Measurements from ENCODE around the gene TRPT1. TPM values are rescaled to one million over a fixed set of nuclear protein-coding genes. Genes with fewer than 3 reads are reported as not detected.

Gene TRPT1
- total RNA-seq, 2 donors from 2014 or later = 19.9 to 21.9 TPM

DNA sequence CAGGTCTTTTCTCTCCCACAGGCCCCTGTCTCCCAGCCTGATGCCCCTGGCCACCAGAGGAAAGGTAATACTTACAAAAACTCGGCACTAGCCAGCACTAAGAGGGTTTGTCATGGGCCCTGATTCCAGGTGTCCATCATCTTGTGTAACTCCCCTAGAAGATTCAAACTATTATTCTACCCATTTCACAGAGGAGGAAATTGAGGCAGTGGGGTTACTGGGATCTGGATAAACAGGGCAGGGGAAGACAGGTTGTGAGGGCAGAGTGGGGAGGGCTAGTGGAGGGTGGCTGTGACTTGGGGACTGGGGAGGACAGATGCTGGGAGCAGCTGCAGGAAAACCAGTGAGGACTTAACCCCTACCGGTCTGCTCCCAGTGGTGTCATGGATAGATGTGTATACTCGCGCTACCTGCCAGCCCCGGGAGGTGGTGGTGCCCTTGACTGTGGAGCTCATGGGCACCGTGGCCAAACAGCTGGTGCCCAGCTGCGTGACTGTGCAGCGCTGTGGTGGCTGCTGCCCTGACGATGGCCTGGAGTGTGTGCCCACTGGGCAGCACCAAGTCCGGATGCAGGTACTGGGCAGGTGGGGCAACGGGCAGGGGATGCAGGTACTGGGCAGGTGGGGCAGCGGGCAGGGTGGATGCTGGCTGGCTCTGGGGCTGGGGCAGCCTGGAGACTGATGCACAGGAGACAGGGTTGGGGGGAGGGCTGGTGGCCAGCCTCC is 9.6 kb upstream of the TRPT1 start:
- no peak for DNase-seq (ENCODE audit: low spot score)
- intact Hi-C loops (cut with DNase I) = no loop called here

DNA sequence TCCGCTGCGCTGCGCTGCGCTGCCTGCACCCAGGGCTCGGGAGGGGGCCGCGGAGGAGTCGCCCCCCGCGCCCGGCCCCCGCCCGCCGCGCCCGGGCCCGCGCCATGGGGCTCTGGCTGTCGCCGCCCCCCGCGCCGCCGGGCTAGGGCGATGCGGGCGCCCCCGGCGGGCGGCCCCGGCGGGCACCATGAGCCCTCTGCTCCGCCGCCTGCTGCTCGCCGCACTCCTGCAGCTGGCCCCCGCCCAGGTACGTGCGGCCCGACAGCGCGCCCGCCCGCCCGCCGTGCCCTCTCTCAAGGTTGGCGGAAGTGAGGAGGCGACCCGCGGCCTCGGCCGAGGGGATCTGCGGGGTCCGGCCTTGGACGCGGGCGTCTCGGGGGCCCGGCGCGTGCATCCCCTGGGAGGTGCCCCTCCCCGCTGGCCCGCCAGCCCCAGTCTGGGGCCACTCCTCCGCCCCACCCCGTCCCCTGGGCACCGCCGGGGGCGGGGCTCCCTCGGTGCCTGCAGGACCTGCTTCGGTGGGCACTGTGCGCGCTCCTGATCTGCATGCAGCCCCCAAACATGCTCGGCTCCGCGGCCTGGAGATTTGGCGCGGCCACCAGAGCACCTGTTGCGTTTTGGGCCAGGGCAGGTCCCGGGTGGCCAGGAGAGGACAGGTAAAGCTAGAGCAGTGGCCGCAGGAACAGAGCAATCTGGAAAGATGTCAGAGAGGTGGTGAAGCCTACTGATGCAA is 8.8 kb upstream of the TRPT1 start:
- no peak for DNase-seq (ENCODE audit: low spot score)
- intact Hi-C loops (cut with DNase I) = no loop called here

DNA sequence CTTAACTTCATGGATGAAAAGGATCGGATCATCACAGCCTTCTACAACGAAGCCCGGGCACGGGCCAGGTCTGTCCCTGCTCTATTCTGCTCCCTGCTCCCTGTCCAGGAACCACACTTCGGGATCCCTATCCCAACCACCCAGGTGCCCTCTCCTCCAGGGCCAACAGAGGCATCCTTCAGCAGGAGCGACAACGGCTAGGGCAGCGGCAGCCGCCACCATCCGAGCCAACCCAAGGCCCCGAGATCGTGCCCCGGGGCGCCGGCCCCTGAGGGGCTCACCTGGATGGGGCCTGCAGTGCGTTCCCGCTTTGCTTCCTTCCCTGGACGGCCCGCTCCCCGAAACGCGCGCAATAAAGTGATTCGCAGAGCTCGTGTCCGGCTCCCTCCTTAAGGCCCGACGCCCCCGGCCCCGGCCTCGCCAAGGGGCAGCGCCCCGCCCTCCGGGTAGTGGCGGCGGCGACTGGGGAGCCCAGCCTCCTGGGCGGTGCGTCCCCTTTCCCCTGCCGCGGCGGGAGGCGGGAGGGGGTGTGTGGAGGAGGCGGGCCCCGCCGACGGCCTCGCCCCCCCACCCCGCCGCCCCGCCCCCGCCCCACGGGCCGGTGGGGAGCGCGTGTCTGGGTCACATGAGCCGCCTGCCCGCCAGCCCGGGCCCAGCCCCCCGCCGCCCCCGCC is 8.1 kb upstream of the TRPT1 start, which contains the start of gene VEGFB:
TSS of gene VEGFB (plus strand) at position 672 of the 674 bp plus-strand sequence. CDS start 250 bp downstream, outside the sequence.
- peak; percentile 91 for DNase-seq (ENCODE audit: low spot score)
- intact Hi-C loops (cut with DNase I) = no loop called here

DNA sequence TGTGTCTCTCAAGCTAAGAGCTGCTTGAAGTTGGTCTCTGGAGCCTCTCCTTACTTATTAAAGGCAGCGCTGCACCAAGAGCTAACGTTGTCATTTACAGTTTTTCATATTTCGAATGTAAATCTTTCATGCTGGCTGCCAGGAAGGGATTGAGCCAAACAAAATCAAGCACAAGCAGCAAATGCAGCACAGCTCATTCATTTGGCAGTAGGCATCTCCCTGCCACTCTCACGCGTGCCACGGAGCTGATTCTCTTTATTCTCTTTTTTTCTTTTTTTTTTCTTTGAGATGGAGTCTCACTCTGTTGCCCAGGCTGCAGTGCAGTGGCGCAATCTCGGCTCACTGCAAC is 7.0 kb upstream of the TRPT1 start:
- DNase-seq (ENCODE audit: low spot score) = no peak
- intact Hi-C loops (cut with DNase I) = no loop called here

DNA sequence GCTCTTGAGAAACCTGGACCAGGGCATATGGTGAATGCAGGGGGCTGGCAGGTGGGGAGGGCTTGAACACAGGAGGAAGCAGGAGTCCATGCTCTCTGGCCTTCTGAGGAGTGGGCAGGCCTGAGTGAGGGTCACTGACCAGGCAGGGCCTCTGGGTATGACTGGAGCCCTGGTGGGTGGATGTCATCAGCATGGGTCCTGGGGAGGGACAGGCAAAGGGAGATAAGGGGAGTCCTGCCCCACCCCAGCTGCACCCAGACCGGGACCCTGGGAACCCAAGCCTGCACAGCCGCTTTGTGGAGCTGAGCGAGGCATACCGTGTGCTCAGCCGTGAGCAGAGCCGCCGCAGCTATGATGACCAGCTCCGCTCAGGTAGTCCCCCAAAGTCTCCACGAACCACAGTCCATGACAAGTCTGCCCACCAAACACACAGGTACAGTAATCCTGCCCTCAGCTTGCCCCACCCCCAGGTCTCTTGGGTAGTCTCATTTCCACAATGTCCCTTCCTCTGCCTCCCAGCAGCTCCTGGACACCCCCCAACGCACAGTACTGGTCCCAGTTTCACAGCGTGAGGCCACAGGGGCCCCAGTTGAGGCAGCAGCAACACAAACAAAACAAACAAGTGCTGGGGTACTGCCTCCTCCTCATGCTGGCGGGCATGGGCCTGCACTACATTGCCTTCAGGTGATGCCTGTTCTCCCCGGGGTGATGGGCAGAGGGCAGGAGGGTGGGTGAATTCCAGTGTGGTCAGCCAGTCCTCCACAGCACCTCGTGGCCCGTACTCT is 6.4 kb upstream of the TRPT1 start:
- DNase-seq (ENCODE audit: low spot score) = no peak
- intact Hi-C loops (cut with DNase I) = no loop called here

DNA sequence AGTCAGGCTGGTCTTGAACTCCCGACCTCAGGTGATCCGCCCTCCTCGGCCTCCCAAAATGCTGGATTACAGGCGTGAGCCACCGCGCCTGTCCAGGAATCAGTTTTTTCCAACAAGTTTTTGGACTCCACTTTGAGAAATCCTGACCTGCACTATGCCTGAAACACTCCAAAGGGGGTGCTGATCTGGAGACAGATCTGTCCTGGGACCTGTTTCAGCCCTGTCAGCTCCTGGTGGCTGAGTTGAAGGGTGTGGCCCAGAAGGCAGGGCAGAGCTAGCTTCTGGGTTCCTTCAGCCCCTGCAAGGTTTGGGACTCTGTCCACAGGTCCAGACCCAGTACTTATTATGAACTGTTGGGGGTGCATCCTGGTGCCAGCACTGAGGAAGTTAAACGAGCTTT is 5.6 kb upstream of the TRPT1 start:
- intact Hi-C loops (cut with DNase I) = no loop called here
- DNase-seq (ENCODE audit: low spot score) = no peak

DNA sequence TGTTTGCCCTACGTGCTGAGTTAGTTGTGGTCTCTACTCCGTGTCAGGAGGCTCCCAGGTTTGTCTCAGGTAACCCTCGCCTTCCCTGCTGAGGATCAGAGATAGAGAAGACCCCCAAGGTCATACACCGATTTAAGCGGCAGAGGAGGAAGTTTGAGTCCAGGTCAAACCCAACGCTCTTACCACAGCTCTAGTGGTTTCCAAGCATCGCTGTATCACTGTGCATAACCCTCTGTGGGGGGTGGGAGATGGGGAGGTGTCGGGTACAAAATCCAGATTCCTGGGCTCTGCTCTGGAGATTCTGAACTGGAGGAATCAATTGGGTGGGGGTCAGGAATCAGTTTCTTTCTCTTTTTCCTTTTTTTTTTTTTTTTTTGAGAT is 5.0 kb upstream of the TRPT1 start:
- intact Hi-C loops (cut with DNase I) = no loop called here
- no peak for DNase-seq (ENCODE audit: low spot score)

DNA sequence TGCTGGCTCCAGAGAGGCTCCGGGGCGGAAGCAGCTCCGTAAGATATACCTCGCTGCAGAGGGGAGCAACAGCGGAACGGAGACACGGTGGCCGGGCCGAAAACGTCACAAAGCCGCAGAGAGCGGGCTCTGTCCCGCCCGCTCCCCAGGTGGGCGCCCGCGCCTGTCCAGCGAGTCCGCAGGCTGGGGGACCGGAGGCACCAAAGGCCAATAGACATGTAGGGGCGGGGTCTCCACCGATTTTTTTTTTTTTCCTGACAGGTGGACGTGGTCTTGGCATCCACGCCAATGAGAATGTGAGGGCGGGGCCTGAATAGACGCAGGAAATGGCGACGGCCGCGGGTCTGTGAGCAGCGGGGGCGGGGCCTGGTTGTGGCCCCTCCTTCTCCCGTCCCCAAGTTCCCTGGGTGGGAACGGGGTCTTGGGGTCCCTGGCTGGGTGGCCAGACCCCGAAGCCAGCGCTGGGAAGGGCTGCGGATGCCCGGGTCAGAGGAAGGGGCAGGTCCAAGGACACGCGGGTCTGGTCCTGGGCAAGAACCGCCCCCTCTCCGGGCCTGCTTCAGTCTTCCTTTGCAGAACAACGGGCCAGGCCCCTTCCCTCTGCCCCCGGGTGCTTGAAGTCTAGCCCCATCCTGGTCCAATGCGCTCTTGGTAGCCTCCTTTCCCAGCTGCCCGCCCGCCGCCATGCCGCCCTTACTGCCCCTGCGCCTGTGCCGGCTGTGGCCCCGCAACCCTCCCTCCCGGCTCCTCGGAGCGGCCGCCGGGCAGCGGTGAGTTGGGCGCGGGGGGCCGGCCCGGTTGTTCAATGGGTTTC is 4.4 kb upstream of the TRPT1 start, which contains the start of gene DNAJC4:
TSS of gene DNAJC4 (plus strand) at position 378 of the 814 bp plus-strand sequence. CDS start at position 685, 307 bp downstream.
- DNase-seq (ENCODE audit: low spot score) = peak; percentile 96
- intact Hi-C loops (cut with DNase I) = no loop called here

DNA sequence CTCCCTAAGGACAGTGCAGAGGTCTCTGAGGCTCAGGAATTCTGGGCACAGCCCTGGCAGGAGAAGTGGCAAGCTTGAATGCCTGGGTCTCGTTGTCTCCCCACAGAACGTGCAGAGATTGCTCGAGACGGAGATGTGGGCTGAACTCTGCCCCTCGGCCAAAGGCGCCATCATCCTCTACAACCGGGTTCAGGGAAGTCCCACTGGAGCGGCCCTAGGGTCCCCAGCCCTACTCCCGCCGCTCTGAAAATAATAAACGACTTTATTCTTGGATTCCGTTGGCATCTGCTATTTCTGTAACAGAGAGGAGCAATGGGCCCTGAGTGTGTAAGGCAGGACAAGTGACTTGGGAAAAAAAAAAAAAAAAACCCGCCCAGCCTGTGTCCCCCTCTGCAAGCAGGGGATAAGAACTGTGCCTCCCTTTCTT is 3.8 kb upstream of the TRPT1 start:
- no peak for DNase-seq (ENCODE audit: low spot score)
- intact Hi-C loops (cut with DNase I) = no loop called here

DNA sequence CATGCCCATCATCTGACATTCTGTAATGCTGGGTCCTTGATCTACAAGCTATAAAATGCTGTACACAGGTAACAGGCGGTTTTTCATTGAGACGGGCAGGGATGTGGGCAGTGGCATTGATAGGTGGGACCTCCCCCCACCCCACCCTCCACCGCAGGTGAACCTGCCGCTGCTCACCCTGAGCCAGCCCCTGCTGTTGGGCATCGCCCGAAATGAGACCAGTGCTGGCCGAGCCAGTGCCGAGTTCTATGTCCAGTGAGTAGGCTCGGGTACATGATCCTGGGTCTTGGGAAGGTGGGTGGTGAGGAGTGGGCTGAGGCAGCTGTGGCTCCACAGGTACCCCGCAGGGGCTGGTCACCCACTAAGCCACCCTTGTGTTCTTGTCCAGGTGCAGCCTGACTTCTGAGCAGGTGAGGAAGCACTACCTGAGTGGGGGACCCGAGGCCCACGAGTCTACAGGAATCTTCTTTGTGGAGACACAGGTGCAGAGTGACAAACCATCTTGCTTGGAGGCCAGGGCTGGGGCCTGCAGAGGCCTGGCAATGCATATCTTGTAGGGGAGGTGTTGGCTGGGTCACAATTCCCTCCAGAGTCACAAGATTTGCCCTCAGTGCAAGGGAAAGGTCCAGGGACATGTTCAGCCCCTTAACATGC is 3.2 kb upstream of the TRPT1 start:
- DNase-seq (ENCODE audit: low spot score) = no peak
- intact Hi-C loops (cut with DNase I) = no loop called here

DNA sequence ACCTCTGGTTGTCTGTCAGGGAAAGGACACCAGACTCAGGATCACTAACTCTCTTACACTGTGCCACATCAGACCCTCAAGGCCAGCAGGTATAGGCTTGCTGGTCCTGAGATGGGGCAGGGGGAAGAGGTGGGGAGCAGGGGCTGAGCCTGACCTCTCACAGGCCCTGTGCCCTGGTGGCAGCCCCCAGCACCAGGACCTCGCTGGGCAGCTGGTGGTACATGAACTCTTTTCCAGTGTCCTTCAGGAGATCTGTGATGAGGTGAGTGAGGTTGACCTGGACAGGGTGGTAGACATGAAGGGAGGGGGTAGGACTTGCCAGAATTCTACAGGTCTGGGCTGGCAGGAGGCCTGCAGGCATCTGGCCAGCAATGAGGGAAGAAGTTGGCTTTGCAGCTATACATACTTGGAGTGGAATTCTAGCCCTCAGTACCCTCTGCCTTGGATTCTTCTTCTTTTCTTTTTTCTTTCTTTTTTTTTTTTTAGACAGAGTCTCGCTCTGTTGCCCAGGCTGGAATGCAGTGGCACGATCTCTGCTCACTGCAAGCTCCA is 1.5 kb upstream of the TRPT1 start:
- peak; percentile 74 for DNase-seq (ENCODE audit: low spot score)

DNA sequence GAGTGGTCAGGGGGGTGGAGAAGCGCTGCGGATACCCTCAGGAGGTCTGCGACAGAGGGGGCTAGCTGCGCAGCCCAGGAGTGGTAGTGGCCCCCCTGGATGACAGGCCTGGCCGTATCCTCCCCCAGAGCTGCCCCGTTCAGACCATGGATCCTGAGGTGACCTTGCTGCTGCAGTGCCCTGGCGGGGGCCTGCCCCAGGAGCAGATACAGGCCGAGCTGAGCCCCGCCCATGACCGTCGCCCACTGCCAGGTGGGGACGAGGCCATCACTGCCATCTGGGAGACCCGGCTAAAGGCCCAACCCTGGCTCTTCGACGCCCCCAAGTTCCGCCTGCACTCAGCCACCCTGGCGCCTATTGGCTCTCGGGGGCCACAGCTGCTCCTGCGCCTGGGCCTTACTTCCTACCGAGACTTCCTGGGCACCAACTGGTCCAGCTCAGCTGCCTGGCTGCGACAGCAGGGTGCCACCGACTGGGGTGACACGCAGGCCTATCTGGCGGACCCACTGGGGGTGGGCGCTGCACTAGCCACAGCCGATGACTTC is 593 bp upstream of the TRPT1 start:
- intact Hi-C loops (cut with DNase I) = no loop called here

More for the DNA sequence above, 1.5 kb upstream of the TRPT1 start:
- intact Hi-C loops (cut with DNase I) = no loop called here

DNA sequence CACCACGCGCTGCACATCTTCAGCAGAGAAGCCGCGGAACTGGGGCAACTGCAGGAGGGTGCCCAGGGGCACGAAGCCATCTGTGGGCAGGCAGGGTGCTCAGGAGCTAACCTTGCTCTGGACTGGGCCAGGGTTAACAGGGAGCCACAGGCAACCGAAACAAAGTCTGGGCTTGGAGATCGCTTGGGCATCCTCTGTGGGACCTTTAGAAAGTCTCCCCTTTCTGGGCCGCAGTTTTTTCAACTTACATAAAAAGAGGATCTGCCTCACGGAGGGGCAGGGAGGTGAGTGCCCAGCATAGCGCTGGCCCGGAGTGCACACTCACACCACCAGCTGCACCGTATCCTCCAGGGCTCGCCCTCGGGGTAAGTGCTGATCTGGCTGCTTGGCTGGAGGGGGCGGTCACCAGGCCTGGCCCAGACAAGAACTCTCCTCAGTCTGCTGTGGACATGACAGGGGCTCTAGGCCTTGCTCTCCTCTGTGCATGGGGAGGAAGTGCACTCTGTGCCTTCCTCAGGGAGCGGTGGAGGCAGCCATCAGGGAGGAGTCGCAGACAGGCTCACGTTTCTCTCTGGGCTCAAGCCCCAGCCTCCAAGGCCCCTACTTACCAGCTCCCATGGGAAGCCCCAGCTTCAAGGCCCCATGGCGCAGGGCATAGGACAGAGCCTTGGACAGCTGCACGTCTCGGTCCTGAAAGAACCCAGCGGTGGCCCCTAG is 937 bp downstream of the TRPT1 start:
- intact Hi-C loops (cut with DNase I) = no loop called here
- DNase-seq (ENCODE audit: low spot score) = peak; percentile 83

More for the DNA sequence above, 593 bp upstream of the TRPT1 start:
- peak; percentile 89 for DNase-seq (ENCODE audit: low spot score)

DNA sequence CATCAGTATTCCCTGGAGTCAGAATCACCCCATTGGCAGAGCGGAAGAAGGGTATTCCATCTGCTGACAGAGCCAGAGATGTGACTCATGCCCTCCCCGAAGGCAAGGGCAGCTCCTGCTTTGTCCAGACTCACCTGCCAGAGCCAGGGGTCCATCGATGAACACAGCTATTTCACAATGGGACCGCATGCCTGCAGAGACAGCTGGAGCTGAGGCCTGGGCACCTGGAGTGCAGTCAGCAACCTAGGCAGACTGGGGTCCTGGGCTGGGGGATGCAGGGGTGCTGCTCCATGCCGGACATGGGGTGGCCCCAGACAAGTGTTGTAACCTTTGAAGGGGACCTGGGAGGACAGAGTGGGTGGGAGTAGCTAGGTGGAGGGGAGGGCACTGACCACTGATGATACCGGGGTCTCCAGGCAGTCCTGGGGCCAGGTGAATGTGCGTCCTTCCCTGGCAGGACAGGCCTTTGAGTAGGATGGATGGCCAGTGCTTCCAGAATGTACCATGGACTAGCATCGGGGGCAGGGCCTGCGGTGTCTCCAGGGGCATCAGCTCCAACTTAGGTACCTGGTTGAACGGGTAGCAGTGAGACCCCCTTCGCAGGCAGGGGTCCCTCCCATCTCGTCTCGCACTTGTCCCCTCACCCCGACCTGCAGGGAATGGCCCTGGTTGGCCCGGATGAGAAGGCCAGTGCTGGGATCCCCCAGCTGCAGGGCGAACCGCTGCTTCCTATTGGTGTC is 1.7 kb downstream of the TRPT1 start:
- intact Hi-C loops (cut with DNase I) = no loop called here
- peak; percentile 73 for DNase-seq (ENCODE audit: low spot score)

DNA sequence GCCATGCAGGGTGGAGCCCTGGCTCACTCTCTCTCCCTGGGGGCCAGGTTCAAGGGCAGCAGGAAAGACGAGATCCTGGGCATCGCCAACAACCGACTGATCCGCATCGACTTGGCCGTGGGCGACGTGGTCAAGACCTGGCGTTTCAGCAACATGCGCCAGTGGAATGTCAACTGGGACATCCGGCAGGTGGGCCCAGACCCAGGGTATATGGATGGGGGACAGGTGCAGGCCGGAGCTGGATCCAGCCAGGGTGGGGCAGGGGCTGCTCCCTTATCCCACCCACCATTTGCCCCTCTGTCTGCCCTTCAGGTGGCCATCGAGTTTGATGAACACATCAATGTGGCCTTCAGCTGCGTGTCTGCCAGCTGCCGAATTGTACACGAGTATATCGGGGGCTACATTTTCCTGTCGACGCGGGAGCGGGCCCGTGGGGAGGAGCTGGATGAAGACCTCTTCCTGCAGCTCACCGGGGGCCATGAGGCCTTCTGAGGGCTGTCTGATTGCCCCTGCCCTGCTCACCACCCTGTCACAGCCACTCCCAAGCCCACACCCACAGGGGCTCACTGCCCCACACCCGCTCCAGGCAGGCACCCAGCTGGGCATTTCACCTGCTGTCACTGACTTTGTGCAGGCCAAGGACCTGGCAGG is 2.9 kb downstream of the TRPT1 start:
- peak; percentile 72 for DNase-seq (ENCODE audit: low spot score)
- intact Hi-C loops (cut with DNase I) = loop anchor here in 1 of 2 donors (1.0 kb wide), 1 partner anchor 16 kb away; no protein-coding TSS in a partner anchor

DNA sequence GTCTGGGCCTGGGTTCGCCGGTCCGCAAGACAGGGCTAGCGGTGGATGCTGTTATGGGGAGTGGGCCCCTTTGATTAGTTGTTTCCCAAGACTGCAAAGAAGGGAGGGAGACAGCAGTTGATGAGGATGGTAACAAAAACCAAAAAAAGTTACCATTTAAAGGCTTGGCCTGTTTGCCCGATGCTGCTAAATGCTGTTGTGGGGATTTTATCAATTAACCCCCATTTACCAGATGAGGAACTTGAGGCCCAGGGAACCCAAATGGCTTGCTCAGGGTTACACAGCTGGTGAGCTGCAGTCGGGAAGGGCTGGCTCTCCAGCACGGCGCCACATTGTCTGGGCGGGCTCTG is 3.4 kb downstream of the TRPT1 start:
- no peak for DNase-seq (ENCODE audit: low spot score)
- intact Hi-C loops (cut with DNase I) = no loop called here

All from posterior vena cava (tissue), 2 donors.